Left lung (tissue), 10 donors: ENCODE data around the gene CD101. TPM values are rescaled to one million over a fixed set of nuclear protein-coding genes. Genes with fewer than 3 reads are reported as not detected.

Experiments
- ATAC-seq: fragments of 200-7000 bp; cut with Tn5 transposase; one replicate; pipeline ENCODE4 v1.9.1; 2020; ENCODE audit warnings: moderate library complexity
- DNase-seq, 4 donors: peaks; one replicate each; pipeline ENCODE4 v3.0.0-alpha.2; 2013 to 2020
- H3K27ac ChIP-seq, 2 donors: fragments of 200-600 bp; sonication (generic) in 1 of 2; one replicate each; pipeline versions ENCODE4 v1.5.0 to v1.8.0; 2020 to 2021
- H3K27me3 ChIP-seq, 2 donors: fragments of 200-600 bp; sonication (generic) in 1 of 2; one replicate each; pipeline versions ENCODE4 v1.5.0 to v1.8.0; 2020 to 2021
- H3K36me3 ChIP-seq, 2 donors: fragments of 200-600 bp; sonication (generic) in 1 of 2; one replicate each; pipeline versions ENCODE4 v1.5.0 to v1.8.0; 2020 to 2021
- H3K4me1 ChIP-seq, 2 donors: fragments of 200-600 bp; one replicate each; pipeline ENCODE4 v1.8.0; 2021
- H3K4me3 ChIP-seq, 2 donors: fragments of 200-600 bp; sonication (generic) in 1 of 2; one replicate each; pipeline versions ENCODE4 v1.5.0 to v1.8.0; 2020 to 2021; ENCODE audit warnings: mild to moderate bottlenecking in 1 of 2
- H3K9me3 ChIP-seq, 2 donors: fragments of 200-600 bp; sonication (generic) in 1 of 2; one replicate each; pipeline versions ENCODE4 v1.5.0 to v1.8.0; 2020 to 2021
- intact Hi-C, 2 donors: fragments of 100-400 bp; cut with DNase I; formaldehyde crosslinking; loops; one replicate each; pipeline versions ENCODE4 v1.11.2 to v1.14.2; 2022
- polyA plus RNA-seq, 6 donors: library from polyadenylated mRNA; unstranded; fragments of 120-200 nt; gene quantifications; one replicate each; pipeline ENCODE4 v1.2.1, GENCODE V29; 2013; ENCODE audit not compliant: insufficient read length in 6 of 6
- total RNA-seq, 2 donors: library from RNA; stranded (reverse); fragmentation: NEBNext Ultra II Directional; extraction: Animal tissue kit (Norgen Biotek cat#: 25700); gene quantifications; one replicate each; pipeline ENCODE4 v1.2.1, GENCODE V29; 2021
- TF ChIP-seq, protein P1 (sequence below), 2 donors: fragments of 200-600 bp; sonication (generic) in 1 of 2; IDR thresholded peaks; one replicate each; pipeline versions ENCODE4 v1.5.0 to v1.8.0; 2021; ENCODE audit warnings: antibody characterized with exemption in 2 of 2
- donor health status: DM: no; HTN: yes; CAD: no.
- donor health status: DM: no; HTN: no; CAD: no.

The CD101 gene
- total and polyA plus RNA-seq, 8 donors = 1.7 to 8.3 (median 2.5) TPM

- ATAC-seq (no peak), DNase-seq (no peak)
- H3K36me3 ChIP-seq = no peaks in the 10 kb centered on the region
- no peaks in the 10 kb centered on the region for H3K27me3 ChIP-seq
- H3K4me1 ChIP-seq = no peaks in the 10 kb centered on the region
- H3K27ac ChIP-seq = no peak overlapping the region
- H3K4me3 ChIP-seq = no peak overlapping the region
- H3K9me3 ChIP-seq = no peaks in the 10 kb centered on the region
- intact Hi-C loops = no loop called here
- TF ChIP-seq, protein P1, sequence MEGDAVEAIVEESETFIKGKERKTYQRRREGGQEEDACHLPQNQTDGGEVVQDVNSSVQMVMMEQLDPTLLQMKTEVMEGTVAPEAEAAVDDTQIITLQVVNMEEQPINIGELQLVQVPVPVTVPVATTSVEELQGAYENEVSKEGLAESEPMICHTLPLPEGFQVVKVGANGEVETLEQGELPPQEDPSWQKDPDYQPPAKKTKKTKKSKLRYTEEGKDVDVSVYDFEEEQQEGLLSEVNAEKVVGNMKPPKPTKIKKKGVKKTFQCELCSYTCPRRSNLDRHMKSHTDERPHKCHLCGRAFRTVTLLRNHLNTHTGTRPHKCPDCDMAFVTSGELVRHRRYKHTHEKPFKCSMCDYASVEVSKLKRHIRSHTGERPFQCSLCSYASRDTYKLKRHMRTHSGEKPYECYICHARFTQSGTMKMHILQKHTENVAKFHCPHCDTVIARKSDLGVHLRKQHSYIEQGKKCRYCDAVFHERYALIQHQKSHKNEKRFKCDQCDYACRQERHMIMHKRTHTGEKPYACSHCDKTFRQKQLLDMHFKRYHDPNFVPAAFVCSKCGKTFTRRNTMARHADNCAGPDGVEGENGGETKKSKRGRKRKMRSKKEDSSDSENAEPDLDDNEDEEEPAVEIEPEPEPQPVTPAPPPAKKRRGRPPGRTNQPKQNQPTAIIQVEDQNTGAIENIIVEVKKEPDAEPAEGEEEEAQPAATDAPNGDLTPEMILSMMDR (IDR thresholded peaks at IDR 0.05) = no peak
Measured at GRCh38 chr1:117020526-117021156, 19.1 kb downstream of the CD101 start.

- H3K27me3 ChIP-seq = no peaks in the 10 kb centered on the region
- H3K4me1 ChIP-seq = no peaks in the 10 kb centered on the region
- no peaks in the 10 kb centered on the region for H3K36me3 ChIP-seq
- ATAC-seq = no peak
- H3K9me3 ChIP-seq = no peaks in the 10 kb centered on the region
- no peak overlapping the region for H3K27ac ChIP-seq
- H3K4me3 ChIP-seq = no peak overlapping the region
- intact Hi-C loops = no loop called here
- TF ChIP-seq, protein P1 (IDR thresholded peaks at IDR 0.05) = no peak
- DNase-seq = no peak
Measured at GRCh38 chr1:117022114-117022513, 20.6 kb downstream of the CD101 start.

DNA sequence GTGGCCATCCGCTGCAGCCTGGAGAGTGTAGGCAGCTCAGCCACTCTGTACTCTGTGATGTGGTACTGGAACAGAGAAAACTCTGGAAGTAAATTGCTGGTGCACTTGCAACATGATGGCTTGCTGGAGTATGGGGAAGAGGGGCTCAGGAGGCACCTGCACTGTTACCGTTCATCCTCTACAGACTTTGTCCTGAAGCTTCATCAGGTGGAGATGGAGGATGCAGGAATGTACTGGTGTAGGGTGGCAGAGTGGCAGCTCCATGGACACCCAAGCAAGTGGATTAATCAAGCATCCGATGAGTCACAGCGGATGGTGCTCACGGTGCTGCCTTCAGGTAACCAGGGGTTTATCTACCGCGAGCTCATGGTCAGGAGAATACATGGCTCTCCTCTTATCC, 24.0 kb downstream of the CD101 start:
- no peak for DNase-seq
- Histone ChIP-seq H3K27ac (no peak overlapping the region), H3K27me3 (no peaks in the 10 kb centered on the region), H3K36me3 (no peaks in the 10 kb centered on the region), H3K4me1 (no peaks in the 10 kb centered on the region), H3K9me3 (no peaks in the 10 kb centered on the region), H3K4me3 (no peak overlapping the region)
- ATAC-seq = no peak
- TF ChIP-seq, protein P1 (IDR thresholded peaks at IDR 0.05) = no peak
- intact Hi-C loops = no loop called here

- Histone ChIP-seq H3K27ac (no peak overlapping the region), H3K4me3 (no peak overlapping the region), H3K9me3 (no peaks in the 10 kb centered on the region), H3K27me3 (no peaks in the 10 kb centered on the region), H3K4me1 (no peaks in the 10 kb centered on the region), H3K36me3 (no peaks in the 10 kb centered on the region)
- TF ChIP-seq, protein P1 (IDR thresholded peaks at IDR 0.05) = no peak
- intact Hi-C loops = no loop called here
- DNase-seq (no peak), ATAC-seq (no peak)
Measured at GRCh38 chr1:117026361-117026760, 24.8 kb downstream of the CD101 start.

DNA sequence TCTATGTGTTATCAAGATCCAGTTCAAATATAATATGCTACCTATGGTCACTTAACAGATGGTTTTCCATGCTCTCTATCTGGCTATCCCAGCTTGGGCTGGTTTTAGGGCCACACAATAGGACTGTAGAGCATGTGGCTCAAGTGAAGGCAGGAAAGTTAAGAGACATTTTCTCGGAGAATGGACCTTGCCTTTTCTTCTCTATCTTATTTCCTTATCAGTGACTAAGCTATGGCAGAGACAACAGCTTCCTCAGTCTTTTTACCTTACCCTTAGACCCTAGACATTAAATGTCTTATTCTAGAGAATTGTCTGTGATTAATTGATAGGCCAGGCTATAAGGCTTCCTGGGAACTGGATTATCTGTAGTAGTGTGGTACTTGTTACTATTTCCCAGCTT, 28.1 kb downstream of the CD101 start:
- no peak overlapping the region for H3K4me3 ChIP-seq
- no peaks in the 10 kb centered on the region for H3K27me3 ChIP-seq
- no peaks in the 10 kb centered on the region for H3K4me1 ChIP-seq
- H3K9me3 ChIP-seq = no peaks in the 10 kb centered on the region
- intact Hi-C loops = no loop called here
- H3K36me3 ChIP-seq = no peaks in the 10 kb centered on the region
- DNase-seq = no peak
- no peak overlapping the region for H3K27ac ChIP-seq
- no peak for ATAC-seq
- TF ChIP-seq, protein P1 (IDR thresholded peaks at IDR 0.05) = no peak
